K562 (cell line): Measurements from ENCODE around the gene PLEKHM3. TPM values are rescaled to one million over a fixed set of nuclear protein-coding genes. Genes with fewer than 3 reads are reported as not detected.

Source experiments
- ATF3 ChIP-seq, 2 experiments: fragments of 450-650 bp in 1 of 2; sonication (generic) in 1 of 2; formaldehyde crosslinking in 1 of 2; IDR thresholded peaks in 1 of 2; conservative IDR thresholded peaks in 1 of 2; 2 replicates each; pipeline versions ENCODE4 v1.6.1 to v1.8.1; 2016 to 2023; ENCODE audit warnings: mild to moderate bottlenecking in 2 of 2, moderate library complexity in 2 of 2, inconsistent platforms in 1 of 2, missing genetic modification reagents in 1 of 2
- CBFA2T2 ChIP-seq: fragments of 450-650 bp; conservative IDR thresholded peaks from 2 replicates; pipeline ENCODE4 v1.6.1; 2017; ENCODE audit warnings: mild to moderate bottlenecking
- CBFA2T3 ChIP-seq: fragments of 450-650 bp; IDR thresholded peaks from 2 replicates; pipeline ENCODE4 v1.6.1; 2017
- CTCF ChIP-seq, 3 experiments: IDR thresholded peaks in 2 of 3; conservative IDR thresholded peaks in 1 of 3; 2 replicates each; pipeline ENCODE4 v1.5.1; 2011 to 2012; ENCODE audit warnings: low read length in 3 of 3, mild to moderate bottlenecking in 3 of 3, control low read depth in 2 of 3, improper control_type of control experiment in 1 of 3, inconsistent platforms in 1 of 3, low read depth in 1 of 3, mixed read lengths in 1 of 3, moderate library complexity in 1 of 3; ENCODE audit not compliant: insufficient read depth in 2 of 3
- DACH1 ChIP-seq: fragments of 450-650 bp; IDR thresholded peaks from 2 replicates; pipeline ENCODE4 v1.6.1; 2018; ENCODE audit not compliant: partially characterized antibody
- EP300 ChIP-seq: IDR thresholded peaks from 2 replicates; pipeline ENCODE4 v1.6.1; 2012; ENCODE audit warnings: low read length, improper control_type of control experiment
- FOSL1 ChIP-seq: fragments of 200-800 bp; sonication (Bioruptor generic); conservative IDR thresholded peaks from 2 replicates; pipeline ENCODE4 v1.6.1; 2016; ENCODE audit warnings: missing genetic modification characterization, missing compliant biosample characterization
- FOXA3 ChIP-seq, 2 experiments: fragments of 450-650 bp in 1 of 2; sonication (generic) in 1 of 2; formaldehyde crosslinking; IDR thresholded peaks in 1 of 2; conservative IDR thresholded peaks in 1 of 2; 2 replicates each; pipeline versions ENCODE4 v1.4.0 to v1.8.0; 2020 to 2022; ENCODE audit warnings: mild to moderate bottlenecking in 2 of 2, missing genetic modification reagents in 1 of 2
- FOXM1 ChIP-seq, 2 experiments: fragments of 450-650 bp in 1 of 2; sonication (generic) in 1 of 2; formaldehyde crosslinking in 1 of 2; IDR thresholded peaks; 2 replicates each; pipeline versions ENCODE4 v1.6.1 to v1.9.0; 2017 to 2022; ENCODE audit warnings: low read depth in 2 of 2, mild to moderate bottlenecking in 2 of 2, missing genetic modification reagents in 1 of 2, moderate library complexity in 1 of 2
- JUND ChIP-seq, 2 experiments: IDR thresholded peaks; 2 replicates in 1 of 2; 3 replicates in 1 of 2; pipeline ENCODE4 v1.6.1; 2011; ENCODE audit warnings: borderline replicate concordance in 2 of 2, low read depth in 2 of 2, low read length in 2 of 2, improper control_type of control experiment in 1 of 2, missing biosample characterization in 1 of 2, missing genetic modification characterization in 1 of 2, missing genetic modification reagents in 1 of 2
- MIER1 ChIP-seq: fragments of 450-650 bp; IDR thresholded peaks from 2 replicates; pipeline ENCODE4 v1.6.1; 2016; ENCODE audit warnings: antibody characterized with exemption, mild to moderate bottlenecking, low read depth
- MNT ChIP-seq, 2 experiments: fragments of 450-650 bp; conservative IDR thresholded peaks; 2 replicates each; pipeline ENCODE4 v1.6.1; 2017; ENCODE audit warnings: mild to moderate bottlenecking in 2 of 2, moderate library complexity in 2 of 2
- NCOR1 ChIP-seq: fragments of 450-650 bp; IDR thresholded peaks from 2 replicates; pipeline ENCODE4 v1.6.1; 2016; ENCODE audit warnings: mild to moderate bottlenecking, moderate library complexity
- PML ChIP-seq: IDR thresholded peaks from 2 replicates; pipeline ENCODE4 v1.6.1; 2012; ENCODE audit warnings: low read length, inconsistent platforms
- SNAPC5 ChIP-seq: fragments of 250-450 bp; sonication (Bioruptor Pico); IDR thresholded peaks from 2 replicates; pipeline ENCODE4 v1.8.0; 2021; ENCODE audit warnings: moderate library complexity, mild to moderate bottlenecking, inconsistent platforms
- SRF ChIP-seq, 2 experiments: fragments of 250-450, 450-650 bp in 1 of 2; sonication (Bioruptor Pico) in 1 of 2; sonication (generic) in 1 of 2; formaldehyde crosslinking; IDR thresholded peaks; 2 replicates each; pipeline versions ENCODE4 v1.5.0 to v1.5.1; 2020 to 2022; ENCODE audit warnings: mild to moderate bottlenecking in 1 of 2, missing genetic modification reagents in 1 of 2
- ZBTB33 ChIP-seq: sonication (generic); formaldehyde crosslinking; IDR thresholded peaks from 2 replicates; pipeline ENCODE4 v1.8.1; 2023; ENCODE audit warnings: mild to moderate bottlenecking, missing genetic modification reagents
- ZFP30 ChIP-seq: fragments of 250-450 bp; sonication (Bioruptor Pico); IDR thresholded peaks from 2 replicates; pipeline ENCODE4 v1.8.0; 2022; ENCODE audit warnings: moderate library complexity, mild to moderate bottlenecking, inconsistent platforms, borderline replicate concordance
- ZNF174 ChIP-seq: fragments of 250-450 bp; sonication (Bioruptor Pico); IDR thresholded peaks from 2 replicates; pipeline ENCODE4 v1.4.0; 2020; ENCODE audit warnings: mild to moderate bottlenecking
- ZNF589 ChIP-seq: fragments of 200-800 bp; sonication (Bioruptor generic); IDR thresholded peaks from 2 replicates; pipeline ENCODE4 v1.6.1; 2016; ENCODE audit warnings: low read depth, missing genetic modification characterization, missing compliant biosample characterization
- polyA plus RNA-seq, 8 experiments: library from polyadenylated mRNA; depleted of rRNA in 4 of 8; stranded (reverse) in 5 of 8; unstranded in 3 of 8; fragments of >200 nt; fragmentation: Nextera tagmentation in 2 of 8; fragmentation: Illumina TruSeq in 1 of 8; extraction: Ambion mirVana in 2 of 8; extraction: Trizol in 1 of 8; gene quantifications; 2 replicates each; pipeline versions ENCODE4 v1.2.1 to v1.2.3, GENCODE V29; 2011 to 2014; ENCODE audit warnings: inconsistent platforms in 1 of 8, missing spikeins in 1 of 8
- total RNA-seq, 7 experiments: library from RNA; depleted of rRNA in 6 of 7; stranded (reverse); fragments of >200 nt in 6 of 7; fragmentation: Illumina TruSeq in 2 of 7; extraction: Trizol in 2 of 7; gene quantifications; 2 replicates each; pipeline versions ENCODE4 v1.2.1 to v1.2.3, GENCODE V29; 2011 to 2021; ENCODE audit warnings: low replicate concordance in 1 of 7

Gene PLEKHM3
- total and polyA plus RNA-seq, 9 of the 15 experiments (the other 6 are each of a cell fraction or from before 2014, with no cell fraction given), result 0.24 to 1.6 (median 1.0) TPM

- TF ChIP-seq MNT (conservative IDR thresholded peaks at IDR 0.05) (no peak), MIER1 (no peak), EP300 (peak; percentile 59; the same call in 1 of the 2 replicates), ATF3 (IDR thresholded peaks at IDR 0.05) (peak; percentile 65; the same call in 1 of the 2 replicates), ATF3 (CRISPR knock-in tag; conservative IDR thresholded peaks at IDR 0.05) (no peak), JUND (IDR thresholded peaks at IDR 0.05; ENCODE audit: borderline replicate concordance, low read depth, low read length) (peak; percentile 79), JUND (tag; IDR thresholded peaks at IDR 0.05; ENCODE audit: borderline replicate concordance, low read depth, low read length) (peak; percentile 38; the same call in 1 of the 3 replicates), SNAPC5 (CRISPR knock-in tag) (no peak), CBFA2T3 (peak; percentile 79), PML (0 out of 2 replicates have a peak, but pooled peaks have one; percentile 37), ZNF589 (CRISPR knock-in tag) (no peak), CBFA2T2 (peak; percentile 67), FOSL1 (tag) (peak; percentile 83), NCOR1 (peak; percentile 48), DACH1 (peak; percentile 26), FOXA3 (CRISPR knock-in tag; conservative IDR thresholded peaks at IDR 0.05 in 1 of 2, IDR thresholded peaks at IDR 0.05 in 1 of 2) (no peak), SRF (CRISPR knock-in tag; IDR thresholded peaks at IDR 0.05) (no peak), ZNF174 (no peak), FOXM1 (IDR thresholded peaks at IDR 0.05; ENCODE audit: low read depth) (peak; percentile 52; the same call in 1 of the 2 replicates), FOXM1 (CRISPR knock-in tag; IDR thresholded peaks at IDR 0.05; ENCODE audit: low read depth) (no peak), ZBTB33 (CRISPR knock-in tag) (no peak), CTCF (IDR thresholded peaks at IDR 0.05 in 2 of 3, conservative IDR thresholded peaks at IDR 0.05 in 1 of 3; ENCODE audit: insufficient read depth in 2 of 3, low read depth in 1 of 3, low read length in 3 of 3) (peak in 2 of 3 experiments; percentile 36 to 54; a peak in 2 of 6 replicates), ZFP30 (CRISPR knock-in tag) (no peak)
These were observed 36.8 kb upstream of the PLEKHM3 start (continued) for GRCh38 chr2:208062113-208062512.
